Ovary (tissue), 3 donors: Measurements from ENCODE around the gene ATAD3B.
"Not testable (repeated sequence)": the region's sequence is repeated elsewhere in the genome, so short reads cannot be mapped to it uniquely, and the experiment has no call there.

Experiments
- POLR2A ChIP-seq: fragments of 450-650 bp; IDR thresholded peaks from one replicate; pipeline ENCODE4 v1.6.1; 2017; ENCODE audit warnings: antibody characterized with exemption, mild to moderate bottlenecking, moderate library complexity
- TF ChIP-seq, protein P1 (sequence below), 3 donors: fragments of 450-650 bp in 2 of 3; fragments of 200-600 bp in 1 of 3; IDR thresholded peaks; one replicate each; pipeline versions ENCODE4 v1.5.1 to v1.8.0; 2016 to 2022; ENCODE audit warnings: antibody characterized with exemption in 3 of 3, mild to moderate bottlenecking in 1 of 3
- donor health status: DM: no; HTN: no; CAD: no.

DNA sequence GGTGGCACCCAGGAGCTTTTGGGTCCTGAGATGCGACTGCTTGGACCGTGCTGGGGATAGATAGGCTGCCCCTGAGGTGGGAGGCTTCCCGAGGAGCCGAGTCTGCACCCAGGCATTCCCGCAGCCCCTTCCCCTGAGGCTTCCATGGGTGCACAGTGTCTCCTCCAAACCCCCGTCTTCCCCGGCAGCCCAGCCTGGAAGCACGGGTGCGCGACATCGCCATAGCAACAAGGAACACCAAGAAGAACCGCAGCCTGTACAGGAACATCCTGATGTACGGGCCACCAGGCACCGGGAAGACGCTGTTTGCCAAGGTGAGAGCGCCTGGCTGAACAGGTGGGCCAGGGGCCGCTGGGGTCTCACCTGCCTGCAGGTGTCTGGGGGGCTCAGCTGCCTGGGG, 52.1 kb downstream of the ATAD3B start:
- TF ChIP-seq POLR2A = not testable (repeated sequence)
- TF ChIP-seq, protein P1, sequence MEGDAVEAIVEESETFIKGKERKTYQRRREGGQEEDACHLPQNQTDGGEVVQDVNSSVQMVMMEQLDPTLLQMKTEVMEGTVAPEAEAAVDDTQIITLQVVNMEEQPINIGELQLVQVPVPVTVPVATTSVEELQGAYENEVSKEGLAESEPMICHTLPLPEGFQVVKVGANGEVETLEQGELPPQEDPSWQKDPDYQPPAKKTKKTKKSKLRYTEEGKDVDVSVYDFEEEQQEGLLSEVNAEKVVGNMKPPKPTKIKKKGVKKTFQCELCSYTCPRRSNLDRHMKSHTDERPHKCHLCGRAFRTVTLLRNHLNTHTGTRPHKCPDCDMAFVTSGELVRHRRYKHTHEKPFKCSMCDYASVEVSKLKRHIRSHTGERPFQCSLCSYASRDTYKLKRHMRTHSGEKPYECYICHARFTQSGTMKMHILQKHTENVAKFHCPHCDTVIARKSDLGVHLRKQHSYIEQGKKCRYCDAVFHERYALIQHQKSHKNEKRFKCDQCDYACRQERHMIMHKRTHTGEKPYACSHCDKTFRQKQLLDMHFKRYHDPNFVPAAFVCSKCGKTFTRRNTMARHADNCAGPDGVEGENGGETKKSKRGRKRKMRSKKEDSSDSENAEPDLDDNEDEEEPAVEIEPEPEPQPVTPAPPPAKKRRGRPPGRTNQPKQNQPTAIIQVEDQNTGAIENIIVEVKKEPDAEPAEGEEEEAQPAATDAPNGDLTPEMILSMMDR (IDR thresholded peaks at IDR 0.05) = not testable (repeated sequence)
